HG02588 (cell line): ENCODE results near the gene USP54.

Experiments
- ATAC-seq: cut with Tn5 transposase; IDR thresholded peaks from one replicate; pipeline ENCODE4 v1.9.1; 2021; ENCODE audit warnings: mild to moderate bottlenecking, moderate library complexity; ENCODE audit not compliant: unreplicated experiment

The USP54 gene

DNA sequence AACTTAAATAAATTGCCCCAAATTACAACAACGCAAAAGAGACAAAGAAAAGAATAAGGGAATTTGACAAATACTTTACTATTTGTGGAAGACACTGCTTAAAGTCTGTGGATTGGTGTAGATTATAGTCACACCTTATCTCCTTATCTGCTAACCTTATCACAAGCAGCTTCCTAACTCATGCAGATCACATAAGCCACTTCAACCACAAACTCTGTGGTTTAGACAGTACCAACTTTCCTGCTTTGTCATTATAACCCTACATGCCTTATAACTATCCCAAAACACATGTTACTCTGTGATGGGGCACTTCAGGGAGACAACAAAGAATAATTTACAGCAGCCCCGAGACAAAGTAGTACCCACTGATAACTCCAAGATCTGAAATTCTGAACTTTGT lies 53.9 kb downstream of the USP54 start:
- no peak for ATAC-seq

DNA sequence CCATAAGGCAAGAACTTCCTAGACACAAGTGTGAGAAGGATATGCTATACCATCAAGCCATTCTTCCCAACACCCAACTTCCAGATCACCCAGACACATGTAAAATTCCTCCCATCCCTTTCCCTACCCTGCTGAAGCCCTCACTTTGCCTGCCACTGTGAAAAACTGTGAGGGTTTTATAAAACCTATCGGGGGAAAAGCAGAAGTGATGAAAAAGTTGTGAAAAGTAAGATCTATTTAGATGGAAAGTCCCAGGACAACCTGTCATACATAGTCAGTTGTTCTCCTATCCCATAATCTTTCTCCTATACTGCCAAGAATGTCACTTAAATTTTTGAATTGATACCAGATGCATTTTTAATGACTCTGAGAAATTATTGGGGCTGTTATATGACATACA lies 56.3 kb downstream of the USP54 start:
- ATAC-seq: no peak

DNA sequence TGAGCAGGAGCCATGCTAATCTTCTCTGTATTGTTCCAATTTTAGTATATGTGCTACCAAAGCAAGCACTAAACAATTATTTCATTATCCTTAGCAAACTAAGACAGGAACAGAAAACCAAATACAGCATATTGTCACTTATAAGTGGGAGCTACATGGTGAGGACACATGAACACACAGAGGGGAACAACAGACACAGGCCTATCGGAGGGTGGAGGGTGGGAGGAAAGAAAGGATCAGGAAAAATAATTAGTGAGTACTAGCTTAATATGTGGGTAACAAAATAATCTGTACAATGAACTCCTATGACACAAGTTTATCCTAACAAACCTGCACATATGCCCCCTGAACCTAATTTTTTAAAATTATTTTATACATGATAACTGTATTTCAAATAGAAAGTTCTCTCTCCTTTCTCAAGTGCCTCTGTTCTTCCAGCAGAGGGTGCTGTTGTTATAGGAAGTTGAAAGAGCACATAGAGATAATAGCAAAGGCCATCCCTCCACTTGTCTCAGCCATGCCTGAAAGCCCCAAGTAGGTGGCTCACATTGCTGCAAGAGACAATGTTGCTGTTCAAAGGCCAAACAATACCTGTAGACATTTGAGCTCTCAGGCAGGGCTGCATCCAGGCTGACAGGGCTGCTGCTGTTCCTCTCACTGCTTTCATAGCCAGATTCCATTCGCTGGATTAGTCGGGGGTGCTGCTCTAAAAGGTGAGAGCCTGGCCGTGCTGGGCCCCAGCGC lies 61.9 kb downstream of the USP54 start:
- ATAC-seq: no peak

DNA sequence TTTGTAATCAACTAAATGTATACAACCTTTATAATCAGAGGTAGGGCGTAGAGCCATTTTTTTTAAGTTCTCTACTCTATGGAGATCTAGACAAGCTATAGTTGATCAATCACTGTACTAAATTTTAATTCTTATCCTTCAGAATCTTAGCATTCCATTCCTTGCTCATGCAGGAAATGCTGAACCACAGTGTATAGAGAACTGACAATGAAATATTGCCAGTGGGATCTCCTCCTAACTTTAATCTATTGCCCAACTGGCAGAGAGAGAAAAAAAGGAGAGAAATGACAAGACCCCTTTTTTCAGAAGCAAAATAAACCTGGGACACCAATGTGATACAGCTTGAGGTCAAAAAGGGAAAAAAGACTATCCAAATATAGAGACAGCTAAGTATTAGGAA lies 68.9 kb downstream of the USP54 start:
- ATAC-seq: no peak

DNA sequence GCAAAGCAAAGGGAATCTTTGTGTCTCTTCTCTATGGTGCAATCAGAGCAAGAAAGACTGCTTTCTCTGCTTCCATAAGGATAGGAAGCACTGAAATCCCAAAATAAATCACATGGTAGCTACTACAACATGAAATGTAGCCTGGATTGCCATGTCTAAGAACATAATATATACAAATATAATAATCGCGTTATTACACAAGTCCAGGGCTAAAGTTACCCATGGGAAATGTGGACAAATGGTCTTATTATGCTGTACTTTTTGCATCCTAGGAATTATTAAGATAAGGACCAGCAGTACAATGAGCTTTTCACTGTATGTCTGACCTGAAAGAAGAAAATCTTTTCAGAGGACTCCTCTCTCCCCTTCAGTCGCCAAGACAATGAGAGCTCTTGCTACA lies 71.8 kb downstream of the USP54 start:
- ATAC-seq: no peak

DNA sequence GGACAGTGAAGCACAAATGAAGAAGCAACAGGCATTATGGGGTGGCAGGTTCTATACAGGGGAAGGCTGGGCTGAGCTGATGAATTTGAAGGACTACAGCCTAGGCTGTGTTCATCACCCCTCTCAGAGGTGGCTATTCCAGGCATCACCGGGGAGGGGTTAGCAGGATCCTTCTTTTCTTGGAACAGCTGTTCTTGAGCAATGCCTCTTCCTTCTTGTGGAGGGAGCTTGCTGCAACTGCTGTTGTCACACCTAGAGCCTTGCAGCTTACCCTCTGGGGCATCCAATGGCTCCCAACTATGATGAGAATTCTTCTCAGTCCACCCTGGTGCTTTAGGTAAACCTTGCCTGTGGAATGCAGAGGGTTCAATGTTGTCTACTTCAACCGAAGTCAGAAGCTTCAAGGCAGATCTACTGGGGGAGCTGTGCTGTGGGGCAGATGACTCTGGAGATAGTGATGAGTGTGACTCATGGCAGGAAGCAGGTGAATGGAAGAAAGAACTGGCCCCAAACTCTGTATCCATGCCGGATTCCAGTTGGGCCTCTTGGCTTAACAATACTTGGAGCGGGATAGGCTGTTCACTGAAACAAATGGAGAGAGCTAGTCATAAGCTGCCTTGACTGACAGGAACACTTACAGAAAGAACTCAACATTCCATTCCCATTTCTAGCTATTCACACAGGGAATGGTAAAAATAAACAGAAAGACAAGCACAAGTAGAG lies 73.8 kb downstream of the USP54 start:
- ATAC-seq: no peak

DNA sequence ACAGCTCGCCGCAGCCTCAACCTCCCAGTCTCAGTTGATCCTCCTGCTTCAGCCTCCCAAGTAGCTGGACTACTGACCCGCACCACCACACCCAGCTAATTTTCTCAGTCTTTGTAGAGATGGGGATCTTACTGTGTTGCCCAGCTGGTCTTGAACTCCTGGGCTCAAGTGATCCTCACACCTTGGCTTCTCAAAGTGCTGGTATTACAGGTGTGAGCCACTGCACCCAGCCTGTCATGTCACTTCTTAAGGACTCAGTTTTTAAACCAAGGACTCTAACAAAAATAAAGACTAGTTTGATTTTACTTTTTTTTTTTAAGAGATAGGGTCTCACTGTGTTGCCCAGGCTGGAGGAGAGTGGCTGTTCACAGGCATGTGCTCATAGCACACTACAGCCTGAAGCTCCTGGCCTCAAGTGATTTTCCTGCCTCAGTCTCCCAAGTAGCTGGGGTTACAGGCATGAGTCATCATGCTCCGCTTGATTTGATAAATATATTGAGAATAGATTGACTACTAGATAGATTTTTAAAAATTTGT lies 78.9 kb downstream of the USP54 start:
- ATAC-seq: no peak

DNA sequence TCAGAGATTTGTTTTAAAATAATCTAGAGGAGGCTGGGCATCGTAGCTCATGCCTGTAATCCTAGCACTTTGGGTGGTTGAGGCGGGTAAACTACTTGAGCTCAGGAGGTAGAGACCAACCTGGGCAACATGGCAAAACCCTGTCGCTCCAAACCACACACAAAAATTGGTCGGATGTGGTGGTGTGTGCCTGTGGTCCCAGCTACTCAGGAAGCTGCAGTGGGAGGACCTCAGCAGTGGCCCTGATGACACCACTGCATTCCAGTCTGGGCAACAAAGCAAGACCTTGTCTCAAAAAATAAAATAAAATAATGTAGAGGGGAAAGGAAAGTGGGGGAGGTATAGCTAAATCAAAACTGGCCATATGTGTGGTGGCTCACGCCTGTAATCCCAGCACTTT lies 81.4 kb downstream of the USP54 start:
- no peak for ATAC-seq

DNA sequence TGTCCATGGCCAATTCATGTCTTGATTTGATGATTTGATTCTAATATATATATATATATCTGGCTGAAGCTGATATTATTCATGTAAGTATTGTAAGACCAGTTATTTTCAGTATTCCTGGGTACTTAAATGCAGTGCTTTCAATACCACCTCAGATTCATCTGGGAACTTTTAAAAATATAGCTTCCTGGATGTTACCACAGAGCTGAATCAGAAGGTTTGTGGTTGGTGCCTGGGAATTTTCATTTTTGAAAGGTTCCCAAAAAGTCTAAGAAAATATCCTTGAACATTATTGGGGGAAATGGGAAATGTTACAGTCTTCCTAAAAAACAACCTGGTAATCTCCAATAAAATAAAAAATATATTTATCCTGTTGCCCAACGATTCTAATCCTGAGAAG lies 84.7 kb downstream of the USP54 start:
- no peak for ATAC-seq

DNA sequence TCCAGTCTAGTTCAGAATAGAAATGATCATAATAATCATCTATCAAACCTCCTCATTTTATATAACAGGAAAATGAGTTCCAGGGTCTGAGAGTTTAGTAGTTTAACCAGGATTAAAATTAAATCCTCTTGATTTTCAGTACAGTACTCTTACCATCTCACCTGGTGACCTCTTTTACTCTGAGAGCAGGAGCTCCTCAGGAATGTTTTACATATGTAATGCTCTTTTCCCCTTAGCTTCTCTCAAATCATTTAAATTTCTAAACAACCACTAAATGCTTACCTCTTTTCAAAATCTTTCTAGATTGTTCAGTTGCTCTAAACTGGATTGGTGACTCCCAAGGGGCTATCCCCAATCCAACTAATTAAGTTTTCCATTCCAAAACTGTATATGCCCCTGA lies 85.1 kb downstream of the USP54 start:
- no peak for ATAC-seq

DNA sequence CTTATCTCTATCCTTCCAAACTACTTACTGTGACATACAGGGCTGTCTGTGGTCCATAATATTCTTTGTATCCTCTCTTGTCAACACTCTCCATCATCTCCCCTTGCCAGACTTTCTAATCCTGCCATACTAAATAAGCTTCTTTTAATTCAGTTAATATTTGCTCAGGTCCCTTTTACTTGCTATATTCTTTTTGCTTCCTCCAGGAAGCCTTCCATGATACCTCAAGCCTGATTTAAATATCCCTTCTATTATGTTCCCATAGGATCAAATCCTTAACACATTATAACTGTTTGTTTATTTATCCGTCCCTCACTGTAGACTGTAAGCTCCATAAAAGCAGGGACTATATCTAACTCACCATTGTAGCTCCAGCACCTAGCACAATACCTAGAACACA lies 88.1 kb downstream of the USP54 start:
- no peak for ATAC-seq

DNA sequence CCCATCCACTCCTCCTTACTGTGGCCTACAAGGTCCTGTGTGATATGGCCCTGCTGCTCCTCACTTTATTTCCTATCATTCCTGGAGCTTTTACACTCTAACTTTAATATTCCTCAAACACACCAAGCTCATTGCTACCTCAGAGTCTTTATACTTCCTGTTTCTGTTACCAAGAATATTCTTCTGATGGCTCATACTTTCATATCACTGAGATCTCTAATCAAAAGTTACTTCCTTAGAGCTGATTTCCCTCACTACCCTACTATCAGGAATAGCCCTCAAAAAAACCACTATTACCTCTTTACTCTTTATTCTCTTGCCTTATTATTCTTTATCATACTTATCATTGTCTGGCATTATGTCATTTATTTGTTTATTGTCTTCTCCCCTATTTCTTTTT lies 89.5 kb downstream of the USP54 start:
- no peak for ATAC-seq

DNA sequence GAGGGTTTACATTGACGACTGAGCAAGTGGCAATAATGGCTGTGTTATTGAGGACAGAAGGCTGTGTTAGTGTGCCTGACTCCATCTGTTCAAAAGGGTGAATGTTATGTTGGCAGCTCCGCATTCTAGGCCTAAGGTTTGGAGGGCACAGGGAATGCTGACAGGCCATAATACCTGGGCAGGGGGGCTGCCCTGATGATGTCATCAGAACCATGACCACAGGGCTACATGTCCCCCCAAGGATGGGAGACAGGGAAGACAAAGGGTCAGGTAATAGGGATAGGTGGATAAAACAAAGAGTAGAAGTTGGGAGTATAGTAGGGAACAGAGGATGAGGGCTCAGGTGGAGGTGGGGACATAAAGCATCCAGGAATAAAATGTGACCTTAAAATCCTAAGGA lies 93.5 kb downstream of the USP54 start:
- ATAC-seq: no peak

DNA sequence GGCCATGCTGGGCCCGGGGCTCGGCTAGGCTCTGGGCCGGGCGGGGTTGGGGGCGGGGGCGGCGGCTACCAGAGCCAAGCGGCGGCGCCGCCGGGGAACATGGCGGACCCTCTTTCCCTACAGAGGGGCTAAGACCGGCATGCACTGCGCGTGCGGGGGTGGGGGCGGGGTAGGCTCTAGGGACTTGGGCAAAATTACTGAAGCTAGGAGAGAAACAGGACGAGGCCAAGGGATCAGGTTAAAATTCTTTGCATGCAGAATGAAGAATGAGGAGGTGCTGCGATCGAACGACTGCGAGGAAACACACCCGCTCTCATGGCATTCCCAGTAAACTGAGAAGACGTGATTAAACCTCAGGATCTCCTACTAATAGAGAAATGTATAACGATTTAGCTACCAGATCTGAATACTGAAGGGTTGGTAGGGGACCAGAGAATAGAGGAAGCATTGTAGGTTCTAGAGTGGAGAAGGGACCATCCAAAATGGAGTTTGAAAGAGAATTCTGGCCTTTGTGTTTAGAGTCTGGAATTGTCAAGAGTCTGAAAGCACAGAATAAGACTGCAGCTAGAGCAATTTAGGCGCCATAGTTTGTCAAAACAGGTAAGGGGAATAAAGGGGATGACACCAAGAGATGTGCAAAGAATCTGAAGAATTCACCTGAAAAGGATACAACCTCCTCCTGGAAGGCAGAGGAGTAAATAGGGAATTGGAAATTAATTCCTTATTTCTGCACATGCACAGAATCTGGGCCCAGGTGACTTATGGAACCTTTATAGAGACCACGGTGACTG lies 95.1 kb downstream of the USP54 start, which contains the start of gene PPP3CB:
PPP3CB (minus strand) TSS at position 141 of the 791 bp plus-strand sequence; CDS start at position 6, 135 bp downstream.
- ATAC-seq: peak; percentile 67

DNA sequence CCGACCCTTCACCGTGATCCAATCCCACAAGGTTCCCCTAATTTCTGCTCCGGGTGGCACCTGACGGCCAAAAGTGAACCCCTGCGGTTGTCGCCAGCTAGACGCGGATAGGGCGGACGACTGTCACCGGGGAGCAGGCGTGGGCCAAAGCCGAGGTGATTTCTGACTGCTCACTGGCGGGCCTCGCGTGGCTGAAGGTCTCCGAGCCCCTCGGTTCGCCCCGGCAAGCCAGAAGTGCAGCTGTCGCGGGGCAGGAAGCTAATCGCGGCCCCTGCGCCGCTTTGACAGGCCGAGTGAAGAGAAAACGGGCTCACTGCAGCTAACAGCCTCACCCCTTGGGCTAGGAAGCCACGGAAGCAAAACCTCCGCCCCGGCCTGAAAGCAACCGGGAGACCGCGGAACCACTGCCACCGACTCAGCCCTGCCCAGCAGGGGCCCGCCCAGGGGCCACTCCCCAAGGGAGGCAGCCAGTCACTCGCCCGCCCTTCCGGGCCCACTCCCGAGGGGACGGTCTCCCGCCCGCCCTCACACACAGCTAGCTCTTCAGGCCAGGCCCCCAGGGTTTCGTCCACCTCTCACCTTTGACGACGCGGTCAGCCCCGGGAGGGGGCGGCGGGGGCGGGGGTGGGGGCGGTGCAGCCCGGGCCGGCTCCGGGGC lies 95.8 kb downstream of the USP54 start:
- peak; percentile 90 for ATAC-seq

DNA sequence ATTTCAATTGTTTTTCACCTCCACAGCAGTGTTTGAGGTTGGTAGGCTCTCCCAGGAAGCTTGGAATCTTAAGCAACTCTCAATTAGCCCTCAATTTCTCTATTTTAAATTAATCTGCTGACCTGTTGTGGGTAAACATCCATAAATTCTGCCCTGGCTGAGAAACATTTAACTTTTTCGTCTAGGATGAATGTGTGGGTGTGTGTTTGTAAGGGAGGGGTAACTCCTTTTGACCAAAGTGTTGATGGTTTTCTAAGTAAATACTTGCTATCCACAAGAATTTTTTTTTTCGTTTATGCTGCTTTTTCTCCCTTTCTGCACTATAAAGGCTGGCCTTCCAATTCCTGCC lies 96.3 kb downstream of the USP54 start:
- no peak for ATAC-seq

DNA sequence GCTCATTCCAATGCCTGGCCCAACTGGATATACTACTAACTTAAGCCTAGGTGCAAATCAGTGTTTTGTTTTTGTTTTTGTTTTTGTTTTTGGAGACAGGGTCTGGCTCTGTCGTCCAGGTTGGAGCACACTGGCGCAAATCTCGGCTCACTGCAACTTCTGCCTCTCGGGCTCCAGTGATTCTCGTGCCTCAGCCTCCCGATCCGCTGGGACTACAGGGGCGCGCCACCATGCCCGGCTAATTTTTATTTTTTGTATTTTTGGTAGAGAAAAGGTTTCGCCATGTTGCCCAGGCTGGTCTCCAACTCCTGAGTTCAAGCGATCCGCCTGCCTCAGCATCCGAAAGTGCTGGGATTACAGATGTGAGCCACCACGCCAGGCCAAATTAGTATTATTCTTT lies 96.9 kb downstream of the USP54 start:
- ATAC-seq: no peak

DNA sequence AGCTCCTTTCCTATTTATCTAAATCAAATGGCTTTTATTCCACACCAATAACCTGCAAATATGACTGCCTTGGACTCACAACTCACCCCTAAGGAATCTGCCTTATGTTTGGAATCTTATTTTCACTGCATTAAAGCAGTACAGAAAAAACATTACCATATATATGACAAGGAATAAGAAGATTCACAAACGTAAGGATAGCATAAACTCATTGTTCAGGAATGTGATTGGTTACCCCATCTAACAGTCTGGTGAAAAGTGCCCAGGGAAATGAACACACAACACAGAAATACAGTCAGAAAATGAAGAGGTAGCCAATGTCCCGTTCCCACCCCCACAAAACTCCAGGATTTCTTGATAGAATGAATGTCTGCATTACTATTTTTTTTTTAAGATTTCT lies 97.4 kb downstream of the USP54 start:
- no peak for ATAC-seq

DNA sequence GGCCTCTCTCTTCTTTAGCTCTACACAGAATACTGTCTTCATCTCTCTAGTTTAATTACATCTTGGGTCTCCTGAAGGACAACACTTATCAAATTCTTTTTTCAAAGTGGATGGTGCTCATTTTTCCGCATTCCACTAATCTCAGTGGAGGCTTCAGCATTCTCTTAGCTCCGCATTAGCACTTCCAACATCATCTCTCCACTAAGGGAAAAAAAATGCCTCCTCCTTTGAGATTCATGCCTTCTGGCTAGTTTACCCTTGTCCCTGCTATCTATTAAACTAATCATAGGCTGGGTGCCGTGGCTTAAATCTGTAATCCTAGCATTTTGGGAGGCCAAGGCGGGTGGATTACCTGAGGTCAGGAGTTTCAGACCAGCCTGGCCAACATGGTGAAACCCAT lies 104.5 kb downstream of the USP54 start:
- ATAC-seq: no peak

DNA sequence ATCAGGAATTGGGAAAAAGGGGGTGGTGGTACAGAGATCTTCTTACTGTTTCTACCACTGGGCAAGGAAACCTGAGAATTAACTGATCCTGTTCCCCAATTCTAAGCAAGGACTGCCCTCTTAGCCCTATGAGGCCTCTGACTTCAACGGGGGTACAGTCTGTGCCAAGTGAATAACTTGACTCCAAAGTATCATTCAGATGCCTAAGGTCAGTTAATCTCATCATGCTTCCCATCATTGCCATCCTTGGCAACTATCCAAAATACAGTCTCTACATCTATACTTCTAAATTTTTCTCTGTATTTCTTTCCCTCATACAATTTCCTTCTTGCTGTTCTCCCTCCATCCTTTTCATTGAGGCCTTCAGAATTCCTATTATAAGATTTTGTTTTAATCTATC lies 105.8 kb downstream of the USP54 start:
- ATAC-seq: no peak

DNA sequence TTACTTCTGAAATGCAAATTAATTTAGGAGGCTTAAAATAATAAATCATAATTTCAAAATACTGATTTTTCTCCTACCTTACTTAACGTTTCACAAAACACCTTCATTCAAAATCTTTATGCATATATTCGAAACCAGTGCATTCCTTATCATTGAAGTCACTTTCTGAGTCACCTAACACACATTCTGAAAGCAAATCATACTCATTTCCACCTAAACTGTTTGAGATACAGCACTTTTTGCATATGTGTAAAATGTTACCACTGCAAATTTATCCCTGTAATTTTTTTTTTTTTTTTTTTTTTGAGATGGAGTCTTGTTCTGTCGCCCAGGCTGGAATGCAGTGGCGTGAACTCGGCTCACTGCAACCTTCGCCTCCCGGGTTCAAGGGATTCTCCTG lies 111.0 kb downstream of the USP54 start:
- ATAC-seq: no peak
